HG02884 (cell line): ENCODE results near the gene SLC35F1.
"Not testable (repeated sequence)": the region's sequence is repeated elsewhere in the genome, so short reads cannot be mapped to it uniquely, and the experiment has no call there.

Source experiments
- ATAC-seq: cut with Tn5 transposase; IDR thresholded peaks from one replicate; pipeline ENCODE4 v1.9.1; 2021; ENCODE audit warnings: mild to moderate bottlenecking, moderate library complexity; ENCODE audit not compliant: unreplicated experiment

Gene SLC35F1

GRCh38 chr6:117906958-117907600 is at the start of gene SLC35F1:
Gene SLC35F1 (plus strand): TSS chr6:117907264.
- peak; percentile 56 for ATAC-seq

DNA sequence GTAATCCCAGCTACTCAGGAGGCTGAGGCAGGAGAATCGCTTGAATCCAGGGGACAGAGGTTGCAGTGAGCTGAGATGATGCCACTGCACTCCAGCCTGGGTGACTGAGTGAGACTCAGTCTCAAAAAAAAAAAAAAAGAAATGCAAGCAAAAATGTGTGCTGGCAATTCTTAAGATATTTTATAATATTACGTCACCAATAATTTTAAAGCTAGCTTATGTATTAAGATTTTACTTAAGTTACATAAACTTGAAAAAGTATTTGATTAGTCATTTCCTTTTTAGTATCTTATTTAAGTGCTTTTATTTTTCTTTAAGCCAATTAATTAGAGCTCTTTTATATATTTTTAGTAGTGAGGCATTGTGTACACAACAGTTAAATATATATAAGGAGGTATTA is 48.5 kb upstream of the SLC35F1 start:
- not testable (repeated sequence) for ATAC-seq

DNA sequence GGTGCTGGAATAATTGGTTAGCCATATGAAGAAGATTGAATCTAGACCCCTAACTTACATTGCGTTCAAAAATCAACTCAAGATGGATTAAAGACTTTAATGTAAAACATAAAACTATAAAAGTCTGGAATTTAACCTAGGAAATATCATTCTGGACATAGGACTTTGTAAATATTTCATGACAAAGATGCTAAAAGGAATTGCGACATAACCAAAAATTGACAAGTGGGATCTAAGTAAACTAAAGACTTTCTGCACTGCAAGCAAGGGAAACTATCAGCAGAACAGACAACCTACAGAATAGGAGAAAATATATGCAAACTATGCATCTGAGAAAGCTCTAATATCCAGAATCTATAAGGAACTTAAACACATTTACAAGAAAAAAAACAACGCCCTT is 45.5 kb upstream of the SLC35F1 start:
- ATAC-seq, result no peak

DNA sequence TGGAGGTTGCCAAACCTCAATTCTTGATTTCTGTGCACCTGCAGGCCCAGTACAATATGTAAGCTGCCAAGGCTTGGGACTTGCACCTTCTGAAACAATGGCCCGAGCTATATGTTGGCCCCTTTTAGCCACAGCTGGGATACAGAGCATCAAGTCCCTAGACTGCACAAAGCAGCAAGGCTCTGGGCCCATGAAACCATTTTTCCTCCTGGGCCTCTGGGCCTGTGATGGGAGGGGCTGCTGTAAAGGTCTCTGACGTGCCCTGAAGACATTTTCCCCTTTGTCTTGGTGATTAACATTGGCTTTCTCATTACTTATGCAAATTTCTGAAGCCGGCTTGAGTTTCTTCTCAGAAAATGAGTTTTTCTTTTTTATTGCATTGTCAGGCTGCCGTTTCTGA is 40.5 kb upstream of the SLC35F1 start:
- no peak for ATAC-seq

DNA sequence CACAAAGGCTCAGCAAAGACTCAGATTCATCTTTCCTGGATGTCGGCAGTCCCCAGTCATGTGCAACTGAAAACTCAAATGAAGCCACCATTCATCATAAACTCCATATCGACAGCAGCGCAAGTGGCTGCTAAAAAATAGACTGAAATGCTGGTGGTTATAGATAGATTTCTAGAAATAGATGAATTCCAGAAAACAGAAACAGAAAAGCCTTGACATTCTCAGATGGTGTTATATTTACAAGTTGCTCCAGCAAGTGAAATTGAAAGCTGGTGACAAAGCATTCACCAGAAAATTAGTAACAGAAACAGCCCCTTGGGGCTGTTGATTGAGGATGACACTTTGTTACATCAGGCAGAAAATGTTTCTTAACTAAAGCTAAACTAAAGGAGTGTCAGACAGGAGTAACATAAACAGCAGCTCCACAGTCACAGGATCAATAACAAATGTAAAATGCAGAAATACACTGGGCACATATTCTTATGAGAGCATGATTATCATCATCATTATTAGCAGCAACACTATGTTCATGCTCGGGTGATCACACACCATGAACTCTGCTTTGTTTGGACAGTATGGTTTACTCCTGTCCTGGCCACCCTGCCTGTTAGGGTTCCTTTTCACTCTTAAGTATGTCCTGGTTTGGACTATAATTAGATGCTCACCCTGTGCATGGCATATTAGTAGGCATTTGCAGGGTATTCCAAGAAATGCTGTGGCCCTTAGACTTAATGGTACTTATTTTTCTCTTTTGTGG is 36.4 kb upstream of the SLC35F1 start:
- ATAC-seq, result peak; percentile 82

DNA sequence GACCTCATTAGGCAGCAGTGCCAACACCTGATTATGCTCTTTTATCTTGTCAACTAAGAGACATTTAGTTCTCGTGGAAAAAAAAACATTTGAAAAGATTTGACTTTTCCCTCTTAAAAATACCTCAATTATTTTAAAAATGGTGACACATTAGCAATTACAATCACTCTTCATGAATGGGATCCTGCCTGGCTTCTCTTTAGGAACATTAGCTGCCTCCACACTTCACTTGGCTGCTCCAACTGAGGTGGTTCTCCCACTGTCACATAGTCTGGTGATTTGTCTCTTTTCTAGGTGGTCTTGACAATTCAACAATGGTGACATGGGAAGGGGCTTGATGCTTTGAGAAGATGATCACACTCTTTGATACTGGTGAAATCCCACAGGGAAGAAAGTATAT is 26.2 kb upstream of the SLC35F1 start:
- ATAC-seq, result no peak

DNA sequence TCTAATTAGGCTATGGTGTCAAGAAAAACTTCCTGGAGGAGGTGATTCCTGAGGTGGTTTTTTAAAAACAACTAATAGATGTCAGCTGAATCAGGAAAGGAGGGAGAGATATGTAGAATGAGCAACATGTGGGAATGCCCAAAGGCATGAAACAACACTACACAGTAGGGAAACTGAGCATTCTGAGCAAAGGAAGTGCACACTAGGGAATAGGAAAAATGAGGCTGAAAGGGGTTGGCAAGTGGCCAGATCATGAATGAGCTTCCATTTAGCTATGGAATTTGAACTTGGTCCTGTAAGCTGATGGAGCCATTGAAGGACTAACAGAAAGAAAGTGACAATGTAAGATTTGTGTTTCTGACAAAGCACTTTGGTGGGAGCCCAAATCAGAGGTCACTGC is 16.9 kb upstream of the SLC35F1 start:
- ATAC-seq, result no peak

GRCh38 chr6:117906507-117906957 is 532 bp upstream of the SLC35F1 start:
- ATAC-seq, result peak; percentile 47

- ATAC-seq, result peak; percentile 21
These were observed 659 bp downstream of the SLC35F1 start for GRCh38 chr6:117907601-117908245.

- ATAC-seq, result no peak
These were observed 1.4 kb downstream of the SLC35F1 start for GRCh38 chr6:117908246-117909068.

DNA sequence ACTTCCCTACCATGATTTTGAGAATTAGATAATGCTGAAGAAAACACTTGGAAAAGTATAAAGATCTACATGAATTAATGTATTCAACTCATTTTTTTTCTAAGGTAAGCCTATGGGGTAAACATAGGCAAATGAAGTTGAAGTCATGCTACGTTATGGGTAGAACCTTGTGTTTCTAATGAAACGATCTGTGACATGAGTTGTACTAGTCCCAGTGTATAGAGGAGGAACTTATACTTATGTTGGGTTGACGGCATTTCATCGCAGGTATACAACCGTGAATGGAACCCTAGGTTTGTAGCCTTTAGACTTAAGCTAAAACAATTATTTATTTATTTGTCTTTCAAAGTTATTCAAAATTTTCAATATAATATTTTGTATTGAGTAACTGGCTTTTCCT is 2.6 kb downstream of the SLC35F1 start:
- ATAC-seq, result no peak

DNA sequence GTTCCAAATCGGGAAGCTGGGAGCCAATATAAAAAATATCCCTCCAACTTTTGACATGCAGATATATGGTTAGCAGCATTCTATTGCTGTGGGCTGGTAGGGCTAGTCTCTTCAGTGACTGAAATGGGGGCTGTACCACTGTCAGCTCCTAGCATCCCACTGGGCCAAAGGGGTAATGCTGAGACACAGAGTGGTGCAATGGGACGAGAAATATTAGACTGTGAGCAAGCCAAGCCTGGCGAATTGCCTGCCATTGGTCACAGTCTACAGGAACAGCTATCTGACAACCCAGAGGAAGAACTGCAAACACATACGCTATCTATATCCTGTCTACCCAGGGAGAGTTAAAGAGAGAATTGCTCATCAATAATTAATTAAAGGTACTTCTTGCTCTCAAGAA is 3.5 kb downstream of the SLC35F1 start:
- ATAC-seq, result no peak

- ATAC-seq, result no peak
These were observed 4.1 kb downstream of the SLC35F1 start for GRCh38 chr6:117911150-117911549.

GRCh38 chr6:117911660-117912059 is 4.6 kb downstream of the SLC35F1 start:
- no peak for ATAC-seq

DNA sequence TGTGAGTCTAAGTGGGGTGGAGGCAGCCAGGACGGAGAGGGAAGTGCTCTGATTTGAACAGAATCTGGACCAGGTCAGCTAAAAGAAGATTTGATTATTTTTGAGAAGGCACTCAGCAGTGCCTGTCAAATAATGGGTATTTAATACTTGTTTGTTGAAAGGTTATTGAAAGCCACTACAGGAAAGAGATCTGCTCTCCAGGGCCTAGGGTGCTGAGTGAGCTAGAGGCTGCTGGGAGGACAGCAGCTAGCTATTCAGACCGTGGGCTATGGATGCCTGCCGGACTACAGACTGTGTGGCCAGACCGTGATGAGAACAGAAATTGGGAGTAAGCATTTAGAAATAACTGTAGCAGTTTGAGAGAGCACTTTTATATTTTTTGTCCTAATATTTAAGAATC is 8.8 kb downstream of the SLC35F1 start:
- no peak for ATAC-seq

DNA sequence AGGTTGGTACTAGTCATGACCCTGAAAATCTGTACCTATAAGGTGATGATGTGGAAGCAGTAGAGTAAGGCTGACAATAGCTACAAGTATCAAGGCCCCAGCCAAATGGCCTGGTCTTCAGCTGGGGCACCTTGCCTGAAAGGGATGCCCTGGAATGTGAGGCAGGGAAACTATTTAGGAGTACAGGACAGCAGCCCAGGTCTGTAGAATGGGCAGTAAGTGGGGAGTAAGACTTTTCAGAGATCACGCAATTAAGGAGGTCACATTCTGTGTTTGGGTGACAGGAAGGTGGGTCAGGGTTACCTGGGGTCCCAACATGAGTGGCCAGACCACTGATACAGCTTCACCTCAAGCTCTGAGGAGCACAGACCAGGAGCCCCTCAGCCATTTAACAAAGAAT is 9.4 kb downstream of the SLC35F1 start:
- no peak for ATAC-seq

GRCh38 chr6:117917176-117917575 is 10.1 kb downstream of the SLC35F1 start:
- no peak for ATAC-seq

GRCh38 chr6:117918454-117918853 is 11.4 kb downstream of the SLC35F1 start:
- no peak for ATAC-seq

DNA sequence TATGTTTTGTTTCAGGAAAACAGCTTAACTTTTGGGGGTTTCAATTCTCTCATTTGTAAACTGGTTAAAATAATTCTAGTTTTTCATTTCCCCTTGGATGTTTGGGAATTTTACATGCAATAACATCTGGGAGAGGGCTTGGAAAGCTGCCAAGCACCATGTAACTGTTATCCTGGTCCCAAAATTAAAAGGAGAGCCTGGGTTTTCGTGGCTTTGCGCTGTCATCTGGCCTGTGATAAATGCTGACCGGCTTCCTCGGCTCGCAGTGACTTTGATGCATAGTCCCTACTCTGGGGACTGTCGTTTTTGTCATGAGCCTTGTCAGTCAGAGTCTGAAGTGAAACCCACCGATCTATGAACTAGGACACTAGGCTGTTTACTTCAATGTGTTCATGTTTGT is 12.2 kb downstream of the SLC35F1 start:
- ATAC-seq, result no peak

GRCh38 chr6:117919775-117920729 is 13.0 kb downstream of the SLC35F1 start:
- no peak for ATAC-seq
